Psoas muscle (tissue), 8 donors: Measurements from ENCODE around the gene ZSCAN5B. TPM values are rescaled to one million over a fixed set of nuclear protein-coding genes. Genes with fewer than 3 reads are reported as not detected.
"Not testable (repeated sequence)": the region's sequence is repeated elsewhere in the genome, so short reads cannot be mapped to it uniquely, and the experiment has no call there.

Experiments
- ATAC-seq, 4 donors: fragments of 200-7000 bp; cut with Tn5 transposase; one replicate each; pipeline ENCODE4 v1.9.1; 2020; ENCODE audit warnings: moderate library complexity in 3 of 4, mild to moderate bottlenecking in 2 of 4
- DNase-seq, 2 donors: peaks; one replicate each; pipeline ENCODE4 v3.0.0-alpha.2; 2020
- H3K27ac ChIP-seq: fragments of 200-600 bp; one replicate; pipeline ENCODE4 v1.8.0; 2022
- H3K27me3 ChIP-seq, 3 donors: fragments of 200-600 bp in 1 of 3; one replicate each; pipeline versions ENCODE4 v1.6.1 to v1.8.0; 2013 to 2022; ENCODE audit warnings: low read length in 2 of 3, mild to moderate bottlenecking in 2 of 3, moderate library complexity in 1 of 3; ENCODE audit not compliant: insufficient read depth in 3 of 3
- H3K36me3 ChIP-seq, 2 donors: fragments of 200-600 bp in 1 of 2; one replicate each; pipeline versions ENCODE4 v1.6.1 to v1.8.0; 2013 to 2022; ENCODE audit warnings: low read depth in 1 of 2, mild to moderate bottlenecking in 1 of 2, moderate library complexity in 1 of 2; ENCODE audit not compliant: insufficient read depth in 1 of 2
- H3K4me1 ChIP-seq: fragments of 200-600 bp; one replicate; pipeline ENCODE4 v1.8.0; 2022
- H3K4me3 ChIP-seq: fragments of 200-600 bp; one replicate; pipeline ENCODE4 v1.8.0; 2022; ENCODE audit warnings: mild to moderate bottlenecking
- H3K9me3 ChIP-seq: fragments of 200-600 bp; one replicate; pipeline ENCODE4 v1.8.0; 2022
- CTCF ChIP-seq: fragments of 200-600 bp; IDR thresholded peaks from one replicate; pipeline ENCODE4 v1.8.0; 2022; ENCODE audit warnings: antibody characterized with exemption
- WGBS, 3 donors: extraction: QIAGEN DNeasy Blood & Tissue Kit; methylation state at CpG; one replicate each; pipeline versions ENCODE4 v1.1.6 to v1.1.7; 2013; 5-methylcytosine and 5-hydroxymethylcytosine counted together
- intact Hi-C, 2 donors: fragments of 100-400 bp; cut with DNase I; formaldehyde crosslinking; loops; one replicate each; pipeline versions ENCODE4 v1.11.0 to v1.14.2; 2022
- polyA plus RNA-seq, 3 donors: library from polyadenylated mRNA; stranded (reverse); fragments of 200-250 nt; gene quantifications; one replicate each; pipeline ENCODE4 v1.2.3, GENCODE V29; 2013
- total RNA-seq, 4 donors: library from RNA; stranded (reverse); fragmentation: NEBNext Ultra II Directional in 2 of 4; extraction: Animal tissue kit (Norgen Biotek cat#: 25700) in 2 of 4; gene quantifications; one replicate each; pipeline versions ENCODE4 v1.2.1 to v1.2.4, GENCODE V29; 2021 to 2023
- donor health status: healthy with polysubstance abuse.
- donor health status: DM: no; HTN: no; CAD: no; lungs with moderate emphysema.
- donor health status: Bipolar disorder and iron deficiency.
- donor health status: healthy.
- donor health status: DM: yes; HTN: yes; CAD: no.
- donor health status: DM: no; HTN: no; CAD: no.
- donor health status: DM: no; HTN: no; CAD: no.
- donor health status: DM: yes; HTN: yes; CAD: no.

ZSCAN5B gene
- total and polyA plus RNA-seq, 7 donors: 0.05 TPM; not detected in 6

- 73 to 82% (median 75%) methylated on average over 12 of the region's 12 CpGs for WGBS, 3 donors
- no peak for ATAC-seq
Observed at GRCh38 chr19:56209091-56209490, 11.5 kb upstream of the ZSCAN5B start.

GRCh38 chr19:56207581-56207980 lies 10.0 kb upstream of the ZSCAN5B start:
- intact Hi-C loops, DNase-seq, ATAC-seq, H3K4me1 ChIP-seq, H3K27me3 ChIP-seq, H3K27ac ChIP-seq, H3K36me3 ChIP-seq, H3K4me3 ChIP-seq, H3K9me3 ChIP-seq: not testable (repeated sequence)
- WGBS, 3 donors: 73 to 94% (median 78%) methylated on average over 4 to 5 of the region's 5 CpGs

More at GRCh38 chr19:56209091-56209490, 11.5 kb upstream of the ZSCAN5B start:
- H3K36me3 ChIP-seq: no peaks in the 10 kb centered on the region
- intact Hi-C loops: no loop called here
- TF ChIP-seq CTCF: no peak
- no peak overlapping the region for H3K4me3 ChIP-seq
- H3K9me3 ChIP-seq: no peaks in the 10 kb centered on the region
- DNase-seq: no peak
- peaks cover 0 to 2% (median 0%) of the 10 kb centered on the region in 3 donors for H3K27me3 ChIP-seq
- no peaks in the 10 kb centered on the region for H3K4me1 ChIP-seq
- H3K27ac ChIP-seq: no peak overlapping the region

DNA sequence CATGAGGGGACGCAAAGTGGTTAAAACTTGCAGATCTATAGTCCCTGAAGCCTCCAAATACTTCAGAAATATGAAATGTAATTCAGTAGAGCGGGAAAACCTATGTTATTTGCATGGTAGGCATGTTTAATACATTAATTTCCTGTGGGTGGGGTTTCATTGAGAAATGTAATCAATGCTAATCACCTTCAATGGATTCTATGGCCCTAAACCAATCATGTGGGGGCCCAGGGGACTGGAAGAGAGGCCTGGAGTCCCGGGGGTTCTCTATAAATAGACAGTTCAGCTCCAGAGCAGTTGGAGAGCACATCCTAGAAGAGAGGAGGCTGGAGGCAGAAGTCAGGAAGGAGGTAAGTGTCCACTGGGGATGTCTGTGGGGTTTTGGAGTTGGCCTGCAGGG lies 4.4 kb upstream of the ZSCAN5B start, which contains the start of gene ZSCAN5C:
TSS of gene ZSCAN5C (plus strand) at position 301 of the 400 bp plus-strand sequence. CDS start 3,641 bp downstream, outside the sequence.
- Histone ChIP-seq H3K9me3 (no peaks in the 10 kb centered on the region), H3K27me3 (peaks cover 2% of the 10 kb centered on the region in 3 donors), H3K4me1 (no peaks in the 10 kb centered on the region), H3K4me3 (no peak within 1 kb of the TSS), H3K36me3 (no peaks in the 10 kb centered on the region), H3K27ac (no peak within 1 kb of the TSS)
- intact Hi-C loops: no loop called here
- no peak for DNase-seq
- WGBS, 3 donors: 49 to 57% (median 53%) methylated on average over 3 of the region's 3 CpGs
- TF ChIP-seq CTCF: no peak
- no peak for ATAC-seq

DNA sequence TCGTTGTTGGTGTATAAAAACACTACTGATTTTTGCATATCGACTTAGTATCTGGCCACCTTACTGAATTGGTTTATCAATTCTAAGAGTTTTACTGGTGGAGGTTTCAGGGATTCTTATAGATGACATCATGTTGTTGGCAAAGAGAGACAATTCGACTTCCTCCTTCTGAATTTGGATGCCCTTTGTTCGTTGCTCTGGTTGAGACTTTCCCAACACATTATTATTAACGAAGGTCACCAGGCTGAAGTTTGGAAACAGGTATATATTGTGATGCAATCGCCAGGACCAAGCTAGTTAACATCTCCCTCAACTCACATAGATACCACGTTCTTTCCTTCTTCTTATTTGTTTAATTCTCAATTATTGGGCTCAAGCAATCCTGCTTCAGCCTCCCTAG lies 2.1 kb upstream of the ZSCAN5B start:
- WGBS, 3 donors: 60 to 66% (median 65%) methylated on average over 7 of the region's 7 CpGs
- H3K4me1 ChIP-seq: no peaks in the 10 kb centered on the region
- H3K9me3 ChIP-seq: no peaks in the 10 kb centered on the region
- no peak for TF ChIP-seq CTCF
- DNase-seq (no peak), ATAC-seq (no peak)
- peaks cover 0 to 2% (median 2%) of the 10 kb centered on the region in 3 donors for H3K27me3 ChIP-seq
- no peak overlapping the region for H3K4me3 ChIP-seq
- no peaks in the 10 kb centered on the region for H3K36me3 ChIP-seq
- intact Hi-C loops: no loop called here
- no peak overlapping the region for H3K27ac ChIP-seq

DNA sequence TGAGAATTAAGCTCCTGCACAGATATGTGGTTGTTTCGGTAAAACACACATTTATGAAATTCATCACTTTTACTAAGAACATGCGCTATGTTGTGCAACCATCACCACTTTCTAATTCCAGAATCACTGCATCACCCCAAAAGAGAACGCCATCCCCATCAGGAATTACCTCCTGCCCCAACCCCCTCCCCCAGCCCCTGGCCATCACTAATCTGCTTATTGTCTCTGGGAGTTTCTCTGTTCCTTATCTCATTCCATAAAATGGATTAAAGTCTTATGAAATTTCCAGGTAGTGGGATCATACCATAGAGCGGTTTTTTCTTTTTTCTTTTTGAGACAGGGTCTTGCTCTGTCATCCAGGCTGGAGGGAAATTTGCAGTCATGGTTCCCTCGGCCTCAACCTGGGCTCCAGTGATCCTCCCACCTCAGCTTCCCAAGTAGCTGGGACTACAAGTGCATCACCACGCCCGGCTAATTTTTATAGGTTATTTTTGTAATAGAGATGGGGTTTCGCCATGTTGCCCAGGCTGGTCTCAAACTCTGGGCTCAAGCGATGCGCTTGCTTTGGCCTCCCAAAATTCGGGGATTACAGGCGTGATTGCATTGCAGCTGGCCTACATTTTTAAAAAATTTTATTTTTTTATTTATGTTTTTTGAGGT lies 3.5 kb downstream of the ZSCAN5B start:
- DNase-seq: no peak
- WGBS, 3 donors: 83 to 85% (median 84%) methylated on average over 12 of the region's 12 CpGs
- no peak overlapping the region for H3K27ac ChIP-seq
- no peaks in the 10 kb centered on the region for H3K4me1 ChIP-seq
- no peaks in the 10 kb centered on the region for H3K9me3 ChIP-seq
- no peaks in the 10 kb centered on the region for H3K36me3 ChIP-seq
- no peak for ATAC-seq
- H3K4me3 ChIP-seq: no peak overlapping the region
- intact Hi-C loops: no loop called here
- H3K27me3 ChIP-seq: no peaks in the 10 kb centered on the region
- no peak for TF ChIP-seq CTCF
